WTC11 (cell line): ENCODE data around the gene SAA1. TPM values are rescaled to one million over a fixed set of nuclear protein-coding genes. Genes with fewer than 3 reads are reported as not detected.

ENCODE experiments used
- ATAC-seq: fragments of 200-7000 bp; cut with Tn5 transposase; 2 replicates; pipeline ENCODE4 v1.10.0; 2021; ENCODE audit warnings: mild to moderate bottlenecking, moderate library complexity
- CTCF ChIA-PET: fragments of 300-600 bp; sonication (Branson Sonifier 250); formaldehyde crosslinking; loops from one replicate; lab custom pipeline; 2021; ENCODE audit warnings: antibody characterized with exemption; lab: Charles Lee
- POLR2A ChIA-PET: fragments of 350-600 bp; sonication (Branson Sonifier 250); formaldehyde crosslinking; loops from one replicate; lab custom pipeline; 2021; ENCODE audit warnings: antibody characterized with exemption; lab: Charles Lee
- DNase-seq: peaks from one replicate; pipeline ENCODE4 v3.0.0; 2021; ENCODE audit warnings: low spot score
- H3K27ac Mint-ChIP-seq: 2 replicates; pipeline ENCODE4 v1.8.0; 2021; ENCODE audit warnings: mixed read lengths
- H3K27me3 Mint-ChIP-seq: 2 replicates; pipeline ENCODE4 v1.8.0; 2021; ENCODE audit warnings: low read depth, mild to moderate bottlenecking, moderate library complexity, mixed read lengths
- H3K36me3 Mint-ChIP-seq: 2 replicates; pipeline ENCODE4 v1.8.0; 2021; ENCODE audit warnings: mixed read lengths
- H3K4me1 Mint-ChIP-seq: 2 replicates; pipeline ENCODE4 v1.8.0; 2022; ENCODE audit warnings: mixed read lengths
- H3K4me3 Mint-ChIP-seq: 2 replicates; pipeline ENCODE4 v1.8.0; 2021; ENCODE audit warnings: mild to moderate bottlenecking, moderate library complexity, mixed read lengths
- H3K9me3 Mint-ChIP-seq: 2 replicates; pipeline ENCODE4 v1.8.0; 2021; ENCODE audit warnings: mixed read lengths
- ATF1 ChIP-seq: sonication (generic); formaldehyde crosslinking; IDR thresholded peaks from 2 replicates; pipeline ENCODE4 v1.8.1; 2023; ENCODE audit warnings: mild to moderate bottlenecking, moderate library complexity, missing genetic modification reagents
- ELF4 ChIP-seq: sonication (generic); formaldehyde crosslinking; IDR thresholded peaks from 2 replicates; pipeline ENCODE4 v1.8.1; 2022; ENCODE audit warnings: low read depth, mild to moderate bottlenecking, moderate library complexity, missing genetic modification reagents
- ETV6 ChIP-seq: sonication (generic); formaldehyde crosslinking; IDR thresholded peaks from 2 replicates; pipeline ENCODE4 v1.8.1; 2022; ENCODE audit warnings: mild to moderate bottlenecking, missing genetic modification reagents
- HMGA2 ChIP-seq: fragments of 250-450 bp; sonication (Bioruptor Pico); IDR thresholded peaks from 2 replicates; pipeline ENCODE4 v1.4.0; 2021; ENCODE audit warnings: mild to moderate bottlenecking, moderate library complexity
- IRF2 ChIP-seq: sonication (generic); formaldehyde crosslinking; IDR thresholded peaks from 2 replicates; pipeline ENCODE4 v1.8.0; 2022; ENCODE audit warnings: low read depth, missing genetic modification reagents, borderline replicate concordance
- KAT7 ChIP-seq: sonication (generic); formaldehyde crosslinking; IDR thresholded peaks from 2 replicates; pipeline ENCODE4 v1.8.1; 2023; ENCODE audit warnings: missing genetic modification reagents, mild to moderate bottlenecking, borderline replicate concordance
- NFE2L1 ChIP-seq: sonication (generic); formaldehyde crosslinking; IDR thresholded peaks from 2 replicates; pipeline ENCODE4 v1.8.1; 2023; ENCODE audit warnings: missing genetic modification reagents
- NFYB ChIP-seq: sonication (generic); formaldehyde crosslinking; conservative IDR thresholded peaks from 2 replicates; pipeline ENCODE4 v1.8.0; 2022; ENCODE audit warnings: low read depth, missing genetic modification reagents
- OVOL2 ChIP-seq: fragments of 250-450 bp; sonication (Bioruptor Pico); IDR thresholded peaks from 2 replicates; pipeline ENCODE4 v1.9.0; 2021; ENCODE audit warnings: mild to moderate bottlenecking, borderline replicate concordance
- RELA ChIP-seq: sonication (generic); formaldehyde crosslinking; IDR thresholded peaks from 2 replicates; pipeline ENCODE4 v1.8.1; 2022; ENCODE audit warnings: missing genetic modification reagents, mild to moderate bottlenecking, borderline replicate concordance
- SP1 ChIP-seq: sonication (generic); formaldehyde crosslinking; conservative IDR thresholded peaks from 2 replicates; pipeline ENCODE4 v1.8.1; 2022; ENCODE audit warnings: missing genetic modification reagents
- TEAD4 ChIP-seq: sonication (generic); formaldehyde crosslinking; IDR thresholded peaks from 2 replicates; pipeline ENCODE4 v1.8.0; 2022; ENCODE audit warnings: mild to moderate bottlenecking, missing genetic modification reagents
- ZNF138 ChIP-seq: sonication (generic); formaldehyde crosslinking; conservative IDR thresholded peaks from 2 replicates; pipeline ENCODE4 v1.8.1; 2022; ENCODE audit warnings: mild to moderate bottlenecking, moderate library complexity, missing genetic modification reagents
- ZNF317 ChIP-seq: sonication (generic); formaldehyde crosslinking; IDR thresholded peaks from 2 replicates; pipeline ENCODE4 v1.8.1; 2023; ENCODE audit warnings: low read depth, mild to moderate bottlenecking, moderate library complexity, missing genetic modification reagents, borderline replicate concordance
- ZNF416 ChIP-seq: fragments of 250-450 bp; sonication (Bioruptor Pico); IDR thresholded peaks from 2 replicates; pipeline ENCODE4 v1.9.0; 2021; ENCODE audit warnings: mild to moderate bottlenecking, inconsistent platforms
- total RNA-seq: library from RNA; stranded (reverse); gene quantifications from 3 replicates; pipeline ENCODE4 v1.2.3, GENCODE V29; 2021
- TF ChIP-seq, protein P1 (sequence below): sonication (generic); formaldehyde crosslinking; IDR thresholded peaks from 2 replicates; pipeline ENCODE4 v1.8.1; 2023; ENCODE audit warnings: mild to moderate bottlenecking, missing genetic modification reagents, moderate library complexity
- TF ChIP-seq, protein P2 (sequence below): fragments of 250-450 bp; sonication (Bioruptor Pico); IDR thresholded peaks from 2 replicates; pipeline ENCODE4 v1.9.0; 2021; ENCODE audit warnings: mild to moderate bottlenecking, borderline replicate concordance
- TF ChIP-seq, protein P3 (sequence below): sonication (generic); formaldehyde crosslinking; IDR thresholded peaks from 2 replicates; pipeline ENCODE4 v1.8.1; 2023; ENCODE audit warnings: mild to moderate bottlenecking, missing genetic modification reagents
- TF ChIP-seq, protein P4 (sequence below): sonication (generic); formaldehyde crosslinking; IDR thresholded peaks from 2 replicates; pipeline ENCODE4 v1.8.0; 2022; ENCODE audit warnings: mild to moderate bottlenecking, missing genetic modification reagents
- TF ChIP-seq, protein P5 (sequence below): fragments of 250-450 bp; sonication (Bioruptor Pico); IDR thresholded peaks from 2 replicates; pipeline ENCODE4 v1.9.0; 2021; ENCODE audit warnings: moderate library complexity, mild to moderate bottlenecking, inconsistent platforms, borderline replicate concordance
- TF ChIP-seq, protein P6 (sequence below): sonication (generic); formaldehyde crosslinking; IDR thresholded peaks from 2 replicates; pipeline ENCODE4 v1.8.1; 2023; ENCODE audit warnings: mild to moderate bottlenecking, missing genetic modification reagents, borderline replicate concordance
- TF ChIP-seq, protein P7 (sequence below): sonication (generic); formaldehyde crosslinking; IDR thresholded peaks from 2 replicates; pipeline ENCODE4 v1.8.1; 2022; ENCODE audit warnings: low read depth, mild to moderate bottlenecking, moderate library complexity, missing genetic modification reagents, borderline replicate concordance

SAA1 gene
- total RNA-seq, 1 experiment from 2014 or later: 7.7 TPM

DNA sequence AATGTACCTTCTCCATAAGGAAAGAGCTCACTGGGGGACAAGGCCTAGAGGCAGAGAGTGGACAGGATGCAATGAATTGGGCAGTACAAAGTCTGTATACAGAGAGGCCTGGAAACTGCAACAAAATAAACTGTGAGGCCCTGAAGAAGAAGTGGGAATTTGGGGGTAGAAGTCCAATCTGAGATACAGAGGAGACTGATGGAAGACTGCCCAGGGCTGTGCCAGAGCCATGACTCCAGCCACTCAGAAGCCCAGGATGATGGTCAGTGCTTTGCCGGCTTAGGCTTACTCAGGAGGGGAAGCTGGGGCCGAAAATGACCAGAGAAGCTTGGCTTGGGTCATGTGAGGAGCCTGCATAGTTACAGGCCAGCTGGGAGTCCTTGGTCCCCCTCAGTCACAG lies 35.2 kb upstream of the SAA1 start:
- DNase-seq (no peak), ATAC-seq (no peak)
- Mint-ChIP-seq H3K36me3 (no peaks in the 10 kb centered on the region), H3K4me1 (no peaks in the 10 kb centered on the region), H3K9me3 (peaks cover 7% of the 10 kb centered on the region), H3K27me3 (no peaks in the 10 kb centered on the region), H3K27ac (no peak overlapping the region), H3K4me3 (no peak overlapping the region)
- no peak for TF ChIP-seq NFE2L1 (CRISPR knock-in tag)
- TF ChIP-seq, protein P1, sequence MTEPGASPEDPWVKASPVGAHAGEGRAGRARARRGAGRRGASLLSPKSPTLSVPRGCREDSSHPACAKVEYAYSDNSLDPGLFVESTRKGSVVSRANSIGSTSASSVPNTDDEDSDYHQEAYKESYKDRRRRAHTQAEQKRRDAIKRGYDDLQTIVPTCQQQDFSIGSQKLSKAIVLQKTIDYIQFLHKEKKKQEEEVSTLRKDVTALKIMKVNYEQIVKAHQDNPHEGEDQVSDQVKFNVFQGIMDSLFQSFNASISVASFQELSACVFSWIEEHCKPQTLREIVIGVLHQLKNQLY (CRISPR knock-in tag): no peak
- no peak for TF ChIP-seq TEAD4 (CRISPR knock-in tag)
- no peak for TF ChIP-seq RELA (CRISPR knock-in tag)
- TF ChIP-seq, protein P2, sequence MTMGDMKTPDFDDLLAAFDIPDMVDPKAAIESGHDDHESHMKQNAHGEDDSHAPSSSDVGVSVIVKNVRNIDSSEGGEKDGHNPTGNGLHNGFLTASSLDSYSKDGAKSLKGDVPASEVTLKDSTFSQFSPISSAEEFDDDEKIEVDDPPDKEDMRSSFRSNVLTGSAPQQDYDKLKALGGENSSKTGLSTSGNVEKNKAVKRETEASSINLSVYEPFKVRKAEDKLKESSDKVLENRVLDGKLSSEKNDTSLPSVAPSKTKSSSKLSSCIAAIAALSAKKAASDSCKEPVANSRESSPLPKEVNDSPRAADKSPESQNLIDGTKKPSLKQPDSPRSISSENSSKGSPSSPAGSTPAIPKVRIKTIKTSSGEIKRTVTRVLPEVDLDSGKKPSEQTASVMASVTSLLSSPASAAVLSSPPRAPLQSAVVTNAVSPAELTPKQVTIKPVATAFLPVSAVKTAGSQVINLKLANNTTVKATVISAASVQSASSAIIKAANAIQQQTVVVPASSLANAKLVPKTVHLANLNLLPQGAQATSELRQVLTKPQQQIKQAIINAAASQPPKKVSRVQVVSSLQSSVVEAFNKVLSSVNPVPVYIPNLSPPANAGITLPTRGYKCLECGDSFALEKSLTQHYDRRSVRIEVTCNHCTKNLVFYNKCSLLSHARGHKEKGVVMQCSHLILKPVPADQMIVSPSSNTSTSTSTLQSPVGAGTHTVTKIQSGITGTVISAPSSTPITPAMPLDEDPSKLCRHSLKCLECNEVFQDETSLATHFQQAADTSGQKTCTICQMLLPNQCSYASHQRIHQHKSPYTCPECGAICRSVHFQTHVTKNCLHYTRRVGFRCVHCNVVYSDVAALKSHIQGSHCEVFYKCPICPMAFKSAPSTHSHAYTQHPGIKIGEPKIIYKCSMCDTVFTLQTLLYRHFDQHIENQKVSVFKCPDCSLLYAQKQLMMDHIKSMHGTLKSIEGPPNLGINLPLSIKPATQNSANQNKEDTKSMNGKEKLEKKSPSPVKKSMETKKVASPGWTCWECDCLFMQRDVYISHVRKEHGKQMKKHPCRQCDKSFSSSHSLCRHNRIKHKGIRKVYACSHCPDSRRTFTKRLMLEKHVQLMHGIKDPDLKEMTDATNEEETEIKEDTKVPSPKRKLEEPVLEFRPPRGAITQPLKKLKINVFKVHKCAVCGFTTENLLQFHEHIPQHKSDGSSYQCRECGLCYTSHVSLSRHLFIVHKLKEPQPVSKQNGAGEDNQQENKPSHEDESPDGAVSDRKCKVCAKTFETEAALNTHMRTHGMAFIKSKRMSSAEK (CRISPR knock-in tag): no peak
- no peak for TF ChIP-seq SP1 (CRISPR knock-in tag)
- no peak for TF ChIP-seq ZNF317 (CRISPR knock-in tag)
- TF ChIP-seq ETV6 (CRISPR knock-in tag): no peak
- no peak for TF ChIP-seq KAT7 (CRISPR knock-in tag)
- ChIA-PET POLR2A (no interaction called here), CTCF (interaction anchor here (1.3 to 1.7 kb wide), 4 partner anchors 13 to 115 kb away, joined by 4 to 11 read pairs (median 6); no protein-coding TSS in a partner anchor)

DNA sequence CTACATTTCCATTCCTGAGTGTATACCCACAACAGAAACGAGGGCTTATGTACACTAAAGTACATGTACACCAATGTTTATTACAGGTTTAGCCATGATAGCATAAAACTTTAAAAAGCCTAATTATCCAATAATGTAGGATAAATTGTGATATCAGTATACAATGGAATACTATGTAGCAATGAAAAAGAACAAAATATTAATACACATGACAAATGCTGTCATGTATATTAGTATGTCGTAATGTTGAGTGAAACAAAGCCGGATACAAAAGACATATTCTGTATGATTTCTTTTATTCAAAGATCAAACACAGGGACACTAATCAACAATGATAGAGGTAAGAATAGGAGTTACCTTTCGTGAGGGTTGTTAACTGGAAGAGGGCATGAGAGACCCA lies 32.2 kb upstream of the SAA1 start:
- H3K27ac Mint-ChIP-seq: no peak overlapping the region
- CTCF ChIA-PET: interaction anchor here (2.8 to 3.1 kb wide), 2 partner anchors 10 to 30 kb away, joined by 11 to 17 read pairs; no protein-coding TSS in a partner anchor
- no peaks in the 10 kb centered on the region for H3K36me3 Mint-ChIP-seq
- ATAC-seq (no peak), DNase-seq (no peak)
- H3K9me3 Mint-ChIP-seq: peaks cover 4% of the 10 kb centered on the region
- TF ChIP-seq, protein P3, sequence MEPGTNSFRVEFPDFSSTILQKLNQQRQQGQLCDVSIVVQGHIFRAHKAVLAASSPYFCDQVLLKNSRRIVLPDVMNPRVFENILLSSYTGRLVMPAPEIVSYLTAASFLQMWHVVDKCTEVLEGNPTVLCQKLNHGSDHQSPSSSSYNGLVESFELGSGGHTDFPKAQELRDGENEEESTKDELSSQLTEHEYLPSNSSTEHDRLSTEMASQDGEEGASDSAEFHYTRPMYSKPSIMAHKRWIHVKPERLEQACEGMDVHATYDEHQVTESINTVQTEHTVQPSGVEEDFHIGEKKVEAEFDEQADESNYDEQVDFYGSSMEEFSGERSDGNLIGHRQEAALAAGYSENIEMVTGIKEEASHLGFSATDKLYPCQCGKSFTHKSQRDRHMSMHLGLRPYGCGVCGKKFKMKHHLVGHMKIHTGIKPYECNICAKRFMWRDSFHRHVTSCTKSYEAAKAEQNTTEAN (CRISPR knock-in tag): no peak
- no peak for TF ChIP-seq ZNF138 (CRISPR knock-in tag)
- TF ChIP-seq ATF1 (CRISPR knock-in tag): no peak
- TF ChIP-seq ZNF416: no peak
- no peak for TF ChIP-seq TEAD4 (CRISPR knock-in tag)
- TF ChIP-seq, protein P4, sequence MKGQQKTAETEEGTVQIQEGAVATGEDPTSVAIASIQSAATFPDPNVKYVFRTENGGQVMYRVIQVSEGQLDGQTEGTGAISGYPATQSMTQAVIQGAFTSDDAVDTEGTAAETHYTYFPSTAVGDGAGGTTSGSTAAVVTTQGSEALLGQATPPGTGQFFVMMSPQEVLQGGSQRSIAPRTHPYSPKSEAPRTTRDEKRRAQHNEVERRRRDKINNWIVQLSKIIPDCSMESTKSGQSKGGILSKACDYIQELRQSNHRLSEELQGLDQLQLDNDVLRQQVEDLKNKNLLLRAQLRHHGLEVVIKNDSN: no peak
- TF ChIP-seq, protein P5, sequence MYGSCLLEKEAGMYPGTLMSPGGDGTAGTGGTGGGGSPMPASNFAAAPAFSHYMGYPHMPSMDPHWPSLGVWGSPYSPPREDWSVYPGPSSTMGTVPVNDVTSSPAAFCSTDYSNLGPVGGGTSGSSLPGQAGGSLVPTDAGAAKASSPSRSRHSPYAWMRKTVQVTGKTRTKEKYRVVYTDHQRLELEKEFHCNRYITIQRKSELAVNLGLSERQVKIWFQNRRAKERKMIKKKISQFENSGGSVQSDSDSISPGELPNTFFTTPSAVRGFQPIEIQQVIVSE: no peak
- no peak for TF ChIP-seq NFYB
- TF ChIP-seq, protein P6, sequence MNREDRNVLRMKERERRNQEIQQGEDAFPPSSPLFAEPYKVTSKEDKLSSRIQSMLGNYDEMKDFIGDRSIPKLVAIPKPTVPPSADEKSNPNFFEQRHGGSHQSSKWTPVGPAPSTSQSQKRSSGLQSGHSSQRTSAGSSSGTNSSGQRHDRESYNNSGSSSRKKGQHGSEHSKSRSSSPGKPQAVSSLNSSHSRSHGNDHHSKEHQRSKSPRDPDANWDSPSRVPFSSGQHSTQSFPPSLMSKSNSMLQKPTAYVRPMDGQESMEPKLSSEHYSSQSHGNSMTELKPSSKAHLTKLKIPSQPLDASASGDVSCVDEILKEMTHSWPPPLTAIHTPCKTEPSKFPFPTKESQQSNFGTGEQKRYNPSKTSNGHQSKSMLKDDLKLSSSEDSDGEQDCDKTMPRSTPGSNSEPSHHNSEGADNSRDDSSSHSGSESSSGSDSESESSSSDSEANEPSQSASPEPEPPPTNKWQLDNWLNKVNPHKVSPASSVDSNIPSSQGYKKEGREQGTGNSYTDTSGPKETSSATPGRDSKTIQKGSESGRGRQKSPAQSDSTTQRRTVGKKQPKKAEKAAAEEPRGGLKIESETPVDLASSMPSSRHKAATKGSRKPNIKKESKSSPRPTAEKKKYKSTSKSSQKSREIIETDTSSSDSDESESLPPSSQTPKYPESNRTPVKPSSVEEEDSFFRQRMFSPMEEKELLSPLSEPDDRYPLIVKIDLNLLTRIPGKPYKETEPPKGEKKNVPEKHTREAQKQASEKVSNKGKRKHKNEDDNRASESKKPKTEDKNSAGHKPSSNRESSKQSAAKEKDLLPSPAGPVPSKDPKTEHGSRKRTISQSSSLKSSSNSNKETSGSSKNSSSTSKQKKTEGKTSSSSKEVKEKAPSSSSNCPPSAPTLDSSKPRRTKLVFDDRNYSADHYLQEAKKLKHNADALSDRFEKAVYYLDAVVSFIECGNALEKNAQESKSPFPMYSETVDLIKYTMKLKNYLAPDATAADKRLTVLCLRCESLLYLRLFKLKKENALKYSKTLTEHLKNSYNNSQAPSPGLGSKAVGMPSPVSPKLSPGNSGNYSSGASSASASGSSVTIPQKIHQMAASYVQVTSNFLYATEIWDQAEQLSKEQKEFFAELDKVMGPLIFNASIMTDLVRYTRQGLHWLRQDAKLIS (CRISPR knock-in tag): no peak
- no peak for TF ChIP-seq ELF4 (CRISPR knock-in tag)
- no peak for TF ChIP-seq HMGA2 (CRISPR knock-in tag)
- no peak for TF ChIP-seq IRF2 (CRISPR knock-in tag)
- TF ChIP-seq OVOL2 (CRISPR knock-in tag): no peak
- no peak for TF ChIP-seq ETV6 (CRISPR knock-in tag)
- TF ChIP-seq, protein P7, sequence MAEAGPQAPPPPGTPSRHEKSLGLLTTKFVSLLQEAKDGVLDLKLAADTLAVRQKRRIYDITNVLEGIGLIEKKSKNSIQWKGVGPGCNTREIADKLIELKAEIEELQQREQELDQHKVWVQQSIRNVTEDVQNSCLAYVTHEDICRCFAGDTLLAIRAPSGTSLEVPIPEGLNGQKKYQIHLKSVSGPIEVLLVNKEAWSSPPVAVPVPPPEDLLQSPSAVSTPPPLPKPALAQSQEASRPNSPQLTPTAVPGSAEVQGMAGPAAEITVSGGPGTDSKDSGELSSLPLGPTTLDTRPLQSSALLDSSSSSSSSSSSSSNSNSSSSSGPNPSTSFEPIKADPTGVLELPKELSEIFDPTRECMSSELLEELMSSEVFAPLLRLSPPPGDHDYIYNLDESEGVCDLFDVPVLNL (CRISPR knock-in tag): no peak
- no peaks in the 10 kb centered on the region for H3K4me1 Mint-ChIP-seq
- H3K4me3 Mint-ChIP-seq: no peak overlapping the region
- peaks cover 8% of the 10 kb centered on the region; the same call in 1 of the 2 replicates for H3K27me3 Mint-ChIP-seq
- POLR2A ChIA-PET: no interaction called here
